ENCODE measurements around the gene CCNDBP1. TPM values are rescaled to one million over a fixed set of nuclear protein-coding genes. Genes with fewer than 3 reads are reported as not detected.
"Not testable (repeated sequence)": the region's sequence is repeated elsewhere in the genome, so short reads cannot be mapped to it uniquely, and the experiment has no call there.

CCNDBP1 gene
- total RNA-seq, 2 donors from 2014 or later, result 90.9 to 97.6 TPM

DNA sequence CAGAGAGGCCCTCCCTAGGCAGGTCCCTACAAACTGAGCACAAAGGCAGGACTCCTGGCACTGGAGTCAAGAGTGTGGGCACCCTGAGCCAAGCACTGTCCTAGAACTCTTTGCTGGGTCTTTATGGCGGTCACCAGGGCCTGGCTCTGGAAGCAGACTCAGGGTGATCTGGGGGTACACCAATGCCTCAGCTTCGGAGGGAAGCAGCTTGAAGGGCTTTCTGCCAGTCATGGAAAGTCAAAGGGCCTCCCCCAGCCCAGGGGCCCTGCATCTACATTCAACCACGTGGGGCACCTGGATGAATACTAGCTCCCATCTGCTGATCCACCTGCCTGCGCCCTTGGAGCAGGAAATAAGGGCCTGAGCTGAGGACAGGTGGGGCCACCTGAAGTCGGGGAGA lies 28.3 kb downstream of the CCNDBP1 start:
- H3K36me3 Mint-ChIP-seq (ENCODE audit: insufficient read depth in 2 of 2), result no peaks in the 10 kb centered on the region
- no peak overlapping the region for H3K4me3 Mint-ChIP-seq
- ATAC-seq (replicated peaks in 1 of 2) (no peak), DNase-seq (no peak)
- H3K4me1 Mint-ChIP-seq (ENCODE audit: low read depth), result no peaks in the 10 kb centered on the region
- H3K27me3 Mint-ChIP-seq (ENCODE audit: low read depth), result peaks cover 9% of the 10 kb centered on the region
- no peak overlapping the region for H3K27ac Mint-ChIP-seq
- peaks cover 0 to 3% of the 10 kb centered on the region in 2 donors for H3K9me3 Mint-ChIP-seq

DNA sequence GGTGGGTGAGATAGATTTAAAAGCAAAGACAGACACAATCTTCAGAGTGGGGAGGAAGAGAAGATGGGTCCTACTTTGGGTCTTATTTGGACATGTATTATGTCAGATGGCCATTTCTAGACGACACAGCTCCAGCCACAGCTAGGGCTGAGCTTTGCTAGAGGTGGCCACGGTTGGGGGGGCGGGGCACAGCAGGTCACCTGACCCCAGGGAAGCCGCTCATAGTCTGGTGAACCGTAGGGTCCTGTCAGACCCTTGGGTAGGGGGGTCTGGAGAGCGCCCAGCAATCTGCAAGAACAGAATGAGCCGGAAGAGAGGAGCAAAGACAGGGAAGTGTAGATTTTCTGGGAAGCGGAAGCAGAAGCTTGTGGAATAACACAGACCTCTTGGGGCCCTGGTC lies 29.0 kb downstream of the CCNDBP1 start:
- Mint-ChIP-seq H3K27ac (no peak overlapping the region), H3K27me3 (ENCODE audit: low read depth) (peaks cover 2% of the 10 kb centered on the region), H3K36me3 (ENCODE audit: insufficient read depth in 2 of 2) (no peaks in the 10 kb centered on the region), H3K9me3 (peaks cover 0 to 3% of the 10 kb centered on the region in 2 donors), H3K4me3 (no peak overlapping the region), H3K4me1 (ENCODE audit: low read depth) (no peaks in the 10 kb centered on the region)
- ATAC-seq (replicated peaks in 1 of 2) (no peak), DNase-seq (no peak)

DNA sequence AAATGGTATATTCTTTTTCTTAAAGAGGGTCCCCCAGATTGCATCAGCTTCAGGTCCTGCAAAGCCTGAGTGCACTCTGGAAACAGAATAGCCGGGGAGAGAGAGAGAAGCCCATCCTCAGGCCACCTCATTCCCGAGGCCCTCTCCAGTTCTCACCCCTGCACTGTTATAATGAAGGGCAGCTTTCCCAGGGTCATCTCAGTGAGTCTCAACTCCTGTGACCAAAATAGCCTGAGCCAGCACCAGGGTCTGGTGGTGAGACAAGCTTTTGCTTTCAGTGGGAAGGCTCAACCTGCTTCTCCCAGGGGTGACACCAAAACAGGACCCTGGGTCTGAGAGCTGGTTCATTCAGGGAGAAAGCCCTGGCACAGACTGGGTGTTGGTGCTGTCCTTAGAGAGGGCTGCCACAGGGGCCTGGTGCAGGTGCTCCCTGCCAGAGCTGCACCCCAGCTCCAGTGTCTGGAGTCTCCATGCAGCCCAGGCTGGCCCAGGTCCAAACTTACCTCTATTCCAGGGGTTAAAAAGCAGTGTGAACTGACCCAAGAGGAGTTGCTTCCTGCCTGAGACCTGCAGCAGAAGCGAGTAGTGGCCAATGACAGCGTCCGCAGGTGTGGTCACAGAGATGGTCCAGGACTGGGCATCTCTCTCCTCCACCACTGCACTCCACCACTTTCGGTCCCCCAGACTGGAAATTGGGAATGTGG lies 29.5 kb downstream of the CCNDBP1 start:
- Mint-ChIP-seq H3K36me3 (ENCODE audit: insufficient read depth in 2 of 2) (no peaks in the 10 kb centered on the region), H3K27ac (no peak overlapping the region), H3K4me3 (no peak overlapping the region), H3K9me3 (peaks cover 0 to 3% of the 10 kb centered on the region in 2 donors), H3K27me3 (ENCODE audit: low read depth) (no peaks in the 10 kb centered on the region), H3K4me1 (ENCODE audit: low read depth) (no peaks in the 10 kb centered on the region)
- ATAC-seq (replicated peaks in 1 of 2), result no peak
- no peak for DNase-seq

DNA sequence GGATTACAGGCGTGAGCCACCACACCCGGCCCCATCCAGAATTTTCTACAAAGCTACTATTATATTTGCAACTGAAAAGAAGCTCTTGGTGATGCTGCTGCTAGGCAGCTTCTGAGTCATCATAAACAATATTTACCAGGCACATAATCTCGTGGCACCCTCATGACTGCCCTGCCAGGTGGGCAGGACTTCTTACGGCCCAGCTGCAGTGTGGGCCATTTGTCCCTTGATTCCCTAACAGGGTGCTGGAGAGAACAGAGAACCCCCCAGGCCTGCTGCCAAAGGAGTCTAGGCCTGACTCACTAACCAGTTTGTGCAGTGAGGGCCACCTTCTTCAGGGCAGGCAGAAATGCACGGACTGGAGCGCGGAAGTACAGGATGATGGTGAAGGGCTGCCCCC lies 30.8 kb downstream of the CCNDBP1 start:
- H3K27me3 Mint-ChIP-seq (ENCODE audit: low read depth), result peaks cover 7% of the 10 kb centered on the region
- no peak for ATAC-seq (replicated peaks in 1 of 2)
- H3K4me1 Mint-ChIP-seq (ENCODE audit: low read depth), result no peaks in the 10 kb centered on the region
- no peak overlapping the region for H3K27ac Mint-ChIP-seq
- no peak for DNase-seq
- peaks cover 0 to 3% of the 10 kb centered on the region in 2 donors for H3K9me3 Mint-ChIP-seq
- no peak overlapping the region for H3K4me3 Mint-ChIP-seq
- H3K36me3 Mint-ChIP-seq (ENCODE audit: insufficient read depth in 2 of 2), result no peaks in the 10 kb centered on the region

DNA sequence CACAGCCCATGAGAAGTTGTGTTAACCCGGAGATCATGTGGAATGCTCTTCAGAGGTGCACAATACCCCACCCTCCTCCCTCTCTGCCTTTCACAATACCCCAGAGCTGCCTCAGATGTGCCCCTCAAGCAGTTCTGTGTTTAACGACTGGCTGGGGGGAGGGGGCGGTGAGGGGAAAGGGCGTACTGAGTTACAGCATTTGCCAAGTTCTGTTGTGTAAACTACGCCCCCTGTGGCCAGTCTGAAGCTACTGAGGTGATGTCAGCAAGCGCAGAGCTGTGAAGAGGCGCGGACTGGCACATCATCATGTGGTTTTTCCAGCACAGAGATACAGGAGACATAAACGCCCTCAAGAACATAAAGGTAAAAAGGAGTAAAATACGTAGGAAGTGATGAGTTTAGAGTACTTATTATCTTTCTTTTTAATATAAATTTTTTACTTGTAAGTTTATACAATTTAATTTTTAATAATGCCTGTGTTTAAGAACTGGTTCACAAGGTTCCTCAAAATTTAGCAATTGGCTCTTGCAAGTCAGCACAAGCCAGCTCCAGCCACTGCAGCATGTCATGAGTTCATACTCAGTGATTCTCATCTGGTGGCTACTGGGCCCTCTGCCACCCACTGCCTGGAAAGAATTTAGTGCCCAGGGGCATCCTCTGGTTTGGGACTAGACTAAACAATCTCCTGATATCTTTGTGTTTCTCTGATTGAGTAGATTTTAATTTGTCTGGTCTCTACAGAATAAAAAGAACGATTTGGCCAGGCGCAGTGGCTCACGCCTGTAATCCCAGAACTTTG lies 33.9 kb downstream of the CCNDBP1 start:
- ATAC-seq (replicated peaks in 1 of 2) (no peak), DNase-seq (peak; percentile 4 to 11)
- Mint-ChIP-seq H3K4me1 (ENCODE audit: low read depth) (no peaks in the 10 kb centered on the region), H3K27me3 (ENCODE audit: low read depth) (peaks cover 7% of the 10 kb centered on the region), H3K36me3 (ENCODE audit: insufficient read depth in 2 of 2) (no peaks in the 10 kb centered on the region), H3K4me3 (no peak overlapping the region), H3K27ac (no peak overlapping the region), H3K9me3 (peaks cover 0 to 3% of the 10 kb centered on the region in 2 donors)

DNA sequence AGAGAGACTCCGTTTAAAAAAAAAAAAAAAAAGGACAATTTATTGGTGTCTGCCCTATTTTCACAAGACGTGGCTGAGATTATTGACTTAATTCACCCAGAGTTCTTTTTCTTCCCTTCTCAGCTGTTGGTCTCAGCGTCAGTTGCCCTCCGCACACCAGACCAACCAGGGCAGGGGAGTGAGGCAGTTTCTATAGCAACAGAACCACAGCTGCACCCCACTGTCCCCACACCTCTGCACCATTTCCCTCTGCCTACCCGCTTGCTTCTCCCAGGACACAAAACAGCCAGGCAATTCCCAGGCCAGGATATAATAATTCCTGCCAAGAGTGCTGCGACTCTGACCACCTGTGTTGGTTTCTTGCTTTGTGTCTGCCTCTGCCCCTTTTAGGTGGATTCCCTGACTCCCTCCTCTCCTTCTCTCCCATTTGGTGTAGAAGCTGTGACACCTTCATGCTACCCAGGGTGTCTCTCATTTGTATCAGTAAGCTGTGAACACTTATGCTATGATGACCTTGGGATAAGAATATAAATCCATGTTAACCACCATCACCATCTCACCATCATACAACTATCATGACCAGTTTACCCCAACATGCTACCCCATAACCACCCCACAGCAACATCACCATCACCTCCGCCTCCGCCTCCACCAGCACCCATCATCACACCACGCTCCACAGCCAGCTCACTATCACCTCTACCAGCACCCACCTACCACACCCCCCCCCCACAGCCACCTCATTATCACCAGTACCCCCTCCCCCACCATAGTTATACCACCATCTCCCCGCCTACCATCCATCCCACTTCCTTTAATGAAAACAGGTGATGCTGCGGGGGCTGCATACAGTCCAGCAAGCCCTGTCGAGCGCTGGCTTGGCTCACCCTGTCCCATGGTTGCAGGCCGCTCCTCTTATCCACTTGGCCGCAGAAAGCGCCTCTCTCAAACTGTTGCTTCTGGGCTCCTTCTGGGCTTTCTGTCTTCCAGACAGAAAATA lies 35.0 kb downstream of the CCNDBP1 start:
- Mint-ChIP-seq H3K9me3 (peaks cover 0 to 3% of the 10 kb centered on the region in 2 donors), H3K4me3 (no peak overlapping the region), H3K4me1 (ENCODE audit: low read depth) (no peaks in the 10 kb centered on the region), H3K27ac (no peak overlapping the region), H3K36me3 (ENCODE audit: insufficient read depth in 2 of 2) (no peaks in the 10 kb centered on the region), H3K27me3 (ENCODE audit: low read depth) (peaks cover 7% of the 10 kb centered on the region)
- no peak for ATAC-seq (replicated peaks in 1 of 2)
- DNase-seq, result no peak

DNA sequence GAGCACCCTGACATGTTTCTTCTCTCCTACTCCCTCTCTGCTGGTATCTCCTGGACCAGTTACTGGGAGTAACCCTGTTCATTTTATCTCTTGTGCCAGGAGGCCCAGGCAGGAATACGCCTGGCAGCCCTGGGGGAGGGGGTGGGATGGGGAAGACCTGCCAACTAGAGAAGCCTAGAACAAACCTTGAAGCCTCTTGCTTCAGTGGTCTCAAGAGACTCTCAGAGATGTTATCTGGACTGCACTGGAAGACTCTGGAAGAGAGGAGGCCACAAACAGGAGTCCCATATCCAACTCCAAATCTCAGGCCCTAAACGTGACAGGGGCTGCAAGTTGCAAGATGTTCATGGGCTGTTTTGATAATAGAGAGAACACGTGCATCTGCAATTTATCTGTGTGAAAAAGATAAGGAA lies 35.8 kb downstream of the CCNDBP1 start, which contains the start of gene EPB42:
EPB42 (minus strand) TSS at position 28 of the 413 bp plus-strand sequence. CDS start 193 bp downstream, outside the sequence.
- peaks cover 7% of the 10 kb centered on the region for H3K4me1 Mint-ChIP-seq (ENCODE audit: low read depth)

DNA sequence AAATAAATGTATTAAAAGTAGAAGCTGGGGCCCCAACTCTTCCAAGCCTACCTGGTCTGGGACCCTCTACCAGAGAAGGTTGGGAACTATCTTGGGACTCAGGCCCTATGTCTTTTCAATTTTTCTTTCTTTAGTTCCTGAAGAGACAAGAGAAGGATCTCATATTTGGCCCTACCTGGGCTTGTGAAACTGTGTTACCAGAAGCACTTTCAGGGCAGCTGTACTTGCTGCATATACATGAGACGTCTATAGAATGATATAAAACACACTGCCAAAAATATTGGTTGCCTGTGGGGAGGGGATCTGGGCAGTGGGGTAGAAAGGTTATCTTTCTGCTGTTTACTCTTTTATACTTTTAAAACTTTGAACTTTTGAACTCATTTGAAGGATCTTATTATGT lies 36.2 kb downstream of the CCNDBP1 start:
- no peaks in the 10 kb centered on the region for H3K36me3 Mint-ChIP-seq (ENCODE audit: insufficient read depth in 2 of 2)
- ATAC-seq (replicated peaks in 1 of 2) (no peak), DNase-seq (no peak)
- H3K4me3 Mint-ChIP-seq, result no peak overlapping the region
- H3K27me3 Mint-ChIP-seq (ENCODE audit: low read depth), result peaks cover 7% of the 10 kb centered on the region
- H3K9me3 Mint-ChIP-seq, result peaks cover 0 to 3% of the 10 kb centered on the region in 2 donors
- peaks cover 9% of the 10 kb centered on the region for H3K4me1 Mint-ChIP-seq (ENCODE audit: low read depth)
- H3K27ac Mint-ChIP-seq, result no peak overlapping the region

More for the DNA sequence above, 35.8 kb downstream of the CCNDBP1 start, which contains the start of gene EPB42:
- Mint-ChIP-seq H3K36me3 (ENCODE audit: insufficient read depth in 2 of 2) (no peaks in the 10 kb centered on the region), H3K9me3 (peaks cover 0 to 3% of the 10 kb centered on the region in 2 donors), H3K27ac (no peak within 1 kb of the TSS), H3K27me3 (ENCODE audit: low read depth) (peaks cover 7% of the 10 kb centered on the region), H3K4me3 (no peak within 1 kb of the TSS)
- ATAC-seq (replicated peaks in 1 of 2) (no peak), DNase-seq (no peak)

DNA sequence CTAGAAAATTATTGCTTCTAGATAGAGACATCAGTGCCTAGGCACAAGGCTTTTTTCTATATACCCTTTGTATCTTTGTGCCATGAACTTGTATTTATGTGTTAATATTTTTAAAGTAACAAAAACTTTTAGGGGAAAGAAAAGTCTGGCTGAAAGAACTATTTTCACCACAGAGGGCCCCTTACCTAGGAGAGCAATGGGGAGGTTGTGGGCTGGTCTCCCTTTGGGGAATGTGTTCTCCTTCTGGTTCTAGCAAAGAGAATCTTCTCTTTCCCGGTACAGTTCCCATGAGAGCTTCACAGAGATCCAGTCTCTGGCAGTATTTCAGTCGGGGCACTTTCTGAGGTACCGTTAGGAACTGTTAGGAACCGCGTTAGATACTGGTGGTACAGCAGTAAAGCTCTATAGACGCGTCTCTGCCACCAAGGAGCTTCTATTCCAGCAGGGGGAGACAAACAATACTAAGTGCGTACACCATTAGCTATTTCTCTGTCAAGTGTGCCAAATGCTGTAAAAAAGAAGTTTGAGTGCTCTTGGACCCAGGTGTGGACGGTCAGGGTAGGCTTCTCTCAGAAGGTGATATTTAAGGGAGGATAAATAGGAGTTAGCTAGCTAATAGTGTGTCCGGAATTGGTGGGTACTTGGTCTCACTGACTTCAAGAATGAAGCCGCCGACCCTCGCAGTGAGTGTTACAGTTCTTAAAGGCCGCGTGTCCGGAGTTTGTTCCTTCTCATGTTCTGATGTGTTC lies 40.2 kb downstream of the CCNDBP1 start:
- Mint-ChIP-seq H3K27me3 (ENCODE audit: low read depth) (peaks cover 6% of the 10 kb centered on the region), H3K36me3 (ENCODE audit: insufficient read depth in 2 of 2) (no peaks in the 10 kb centered on the region), H3K4me1 (ENCODE audit: low read depth) (peaks cover 9% of the 10 kb centered on the region), H3K27ac (no peak overlapping the region), H3K9me3 (no peaks in the 10 kb centered on the region), H3K4me3 (peak overlapping the region in 1 of 2 donors; percentile 36)
- DNase-seq (peak; percentile 55 to 58), ATAC-seq (replicated peaks in 1 of 2) (peak; percentile 86 to 93)

DNA sequence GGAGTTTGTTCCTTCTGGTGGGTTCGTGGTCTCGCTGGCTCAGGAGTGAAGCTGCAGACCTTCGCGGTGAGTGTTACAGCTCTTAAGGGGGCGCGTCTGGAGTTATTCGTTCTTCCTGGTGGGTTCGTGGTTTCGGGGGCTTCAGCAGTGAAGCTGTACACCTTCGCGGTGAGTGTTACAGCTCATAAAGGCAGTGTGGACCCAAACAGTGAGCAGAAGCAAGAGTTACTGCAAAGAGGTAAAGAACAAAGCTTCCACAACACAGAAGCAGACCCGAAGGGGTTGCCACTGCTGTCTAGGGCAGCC lies 40.7 kb downstream of the CCNDBP1 start:
- H3K27me3 Mint-ChIP-seq (ENCODE audit: low read depth); ATAC-seq (replicated peaks in 1 of 2); H3K4me1 Mint-ChIP-seq (ENCODE audit: low read depth); DNase-seq; H3K4me3 Mint-ChIP-seq; H3K36me3 Mint-ChIP-seq (ENCODE audit: insufficient read depth in 2 of 2); H3K9me3 Mint-ChIP-seq; H3K27ac Mint-ChIP-seq: not testable (repeated sequence)

DNA sequence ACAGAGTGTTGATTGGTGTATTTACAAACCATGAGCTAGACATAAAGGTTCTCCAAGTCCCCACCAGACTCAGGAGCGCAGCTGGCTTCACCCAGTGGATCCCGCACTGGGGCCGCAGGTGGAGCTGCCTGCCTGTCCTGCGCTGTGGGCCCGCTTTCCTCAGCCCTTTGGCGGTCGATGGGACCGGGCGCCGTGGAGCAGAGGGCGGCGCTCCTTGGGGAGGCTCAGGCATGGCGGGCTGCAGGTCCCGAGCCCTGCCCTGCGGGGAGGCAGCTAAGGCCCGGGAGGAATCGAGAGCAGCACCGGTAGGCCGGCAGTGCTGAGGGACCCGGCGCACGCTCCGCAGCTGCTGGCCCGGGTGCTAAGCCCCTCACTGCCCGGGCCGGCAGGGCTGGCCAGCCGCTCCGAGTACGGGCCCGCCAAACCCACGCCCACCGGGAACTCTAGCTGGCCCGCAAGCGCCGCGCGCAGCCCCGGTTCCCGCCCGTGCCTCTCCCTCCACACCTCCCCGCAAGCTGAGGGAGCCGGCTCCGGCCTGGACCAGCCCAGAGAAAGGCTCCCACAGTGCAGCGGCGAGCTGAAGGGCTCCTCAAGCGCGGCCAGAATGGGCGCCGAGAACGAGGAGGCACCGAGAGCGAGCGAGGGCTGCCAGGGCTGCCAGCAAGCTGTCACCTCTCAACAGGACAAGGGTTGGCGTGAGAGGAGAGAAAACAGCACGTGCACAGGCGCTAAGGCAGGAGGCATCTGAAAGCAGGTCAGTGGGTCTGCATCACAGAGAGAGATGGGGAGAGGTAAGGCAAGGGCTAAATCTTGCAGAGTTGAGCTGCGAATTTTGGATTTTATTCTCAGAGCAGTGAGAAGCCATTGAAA lies 41.5 kb downstream of the CCNDBP1 start:
- DNase-seq (no peak), ATAC-seq (replicated peaks in 1 of 2) (no peak)
- Mint-ChIP-seq H3K27ac (no peak overlapping the region), H3K9me3 (no peaks in the 10 kb centered on the region), H3K4me3 (no peak overlapping the region), H3K36me3 (ENCODE audit: insufficient read depth in 2 of 2) (no peaks in the 10 kb centered on the region), H3K27me3 (ENCODE audit: low read depth) (peaks cover 4% of the 10 kb centered on the region), H3K4me1 (ENCODE audit: low read depth) (peaks cover 9% of the 10 kb centered on the region)

Measured in activated T-cell treated with anti-CD3 and anti-CD28 coated beads, Interleukin-2, amount 50 U/mL, for 72 hours (primary cell).